ENCODE results near the gene GABRD.

Gene GABRD

GRCh38 chr1:2038229-2038628 lies 19.1 kb downstream of the GABRD start:
- no peak for ATAC-seq
- no peak for TF ChIP-seq ZFP30 (CRISPR knock-in tag; IDR thresholded peaks at IDR 0.05)
- TF ChIP-seq TSHZ2 (CRISPR knock-in tag; IDR thresholded peaks at IDR 0.05) = no peak
- TF ChIP-seq ZNF565 (CRISPR knock-in tag; conservative IDR thresholded peaks at IDR 0.05; ENCODE audit: low read depth) = no peak
- TF ChIP-seq ZC3H10 (CRISPR knock-in tag; IDR thresholded peaks at IDR 0.05) = no peak
- TF ChIP-seq CSRNP3 (CRISPR knock-in tag; IDR thresholded peaks at IDR 0.05) = no peak
- no peak for TF ChIP-seq ESRRG (CRISPR knock-in tag; IDR thresholded peaks at IDR 0.05)
- no peak for TF ChIP-seq PATZ1 (CRISPR knock-in tag; IDR thresholded peaks at IDR 0.05; ENCODE audit: borderline replicate concordance)
- no peak for TF ChIP-seq TCF4 (CRISPR knock-in tag; IDR thresholded peaks at IDR 0.05; ENCODE audit: borderline replicate concordance)
- TF ChIP-seq CREB5 (CRISPR knock-in tag; IDR thresholded peaks at IDR 0.05; ENCODE audit: low read depth) = no peak
- TF ChIP-seq ISL1 (CRISPR knock-in tag; IDR thresholded peaks at IDR 0.05) = no peak

- TF ChIP-seq TSHZ2 (CRISPR knock-in tag; IDR thresholded peaks at IDR 0.05) (no peak), ARNTL (CRISPR knock-in tag; IDR thresholded peaks at IDR 0.05; ENCODE audit: borderline replicate concordance, low read depth) (no peak), RARB (CRISPR knock-in tag; IDR thresholded peaks at IDR 0.05) (no peak), ZFP3 (CRISPR knock-in tag; IDR thresholded peaks at IDR 0.05) (no peak), ZNF8 (CRISPR knock-in tag; IDR thresholded peaks at IDR 0.05) (no peak), ISL1 (CRISPR knock-in tag; IDR thresholded peaks at IDR 0.05) (no peak), PATZ1 (CRISPR knock-in tag; IDR thresholded peaks at IDR 0.05; ENCODE audit: borderline replicate concordance) (no peak), OSR1 (CRISPR knock-in tag; IDR thresholded peaks at IDR 0.05) (no peak), ESRRG (CRISPR knock-in tag; IDR thresholded peaks at IDR 0.05) (no peak), SNAI2 (CRISPR knock-in tag; IDR thresholded peaks at IDR 0.05) (no peak), CREB5 (CRISPR knock-in tag; IDR thresholded peaks at IDR 0.05; ENCODE audit: low read depth) (no peak), CSDC2 (CRISPR knock-in tag; IDR thresholded peaks at IDR 0.05) (no peak), TOX (CRISPR knock-in tag; IDR thresholded peaks at IDR 0.05; ENCODE audit: borderline replicate concordance) (no peak), TCF4 (CRISPR knock-in tag; IDR thresholded peaks at IDR 0.05; ENCODE audit: borderline replicate concordance) (no peak), ZFP30 (CRISPR knock-in tag; IDR thresholded peaks at IDR 0.05) (no peak), ZNF565 (CRISPR knock-in tag; conservative IDR thresholded peaks at IDR 0.05; ENCODE audit: low read depth) (no peak), GLIS3 (CRISPR knock-in tag; IDR thresholded peaks at IDR 0.05) (no peak)
- no peak for ATAC-seq
These were observed 20.1 kb downstream of the GABRD start for GRCh38 chr1:2039251-2039650.
